ENCODE measurements around the gene KIAA0513.
A peak's percentile ranks its signal among the peaks of the same experiment; 100 is the strongest.

Gene KIAA0513

GRCh38 chr16:85092309-85092708, 64.7 kb downstream of the KIAA0513 start:
- DNase-seq = no peak

GRCh38 chr16:85092851-85093250, 65.3 kb downstream of the KIAA0513 start:
- DNase-seq = no peak

- DNase-seq = no peak
Observed at GRCh38 chr16:85093705-85094104, 66.1 kb downstream of the KIAA0513 start.

GRCh38 chr16:85094176-85094805, 66.7 kb downstream of the KIAA0513 start:
- DNase-seq = no peak

GRCh38 chr16:85094812-85095211, 67.2 kb downstream of the KIAA0513 start:
- DNase-seq = no peak

- DNase-seq = no peak
Observed at GRCh38 chr16:85096921-85097320, 69.3 kb downstream of the KIAA0513 start.

- DNase-seq = no peak
Observed at GRCh38 chr16:85098565-85098964, 71.0 kb downstream of the KIAA0513 start.

- DNase-seq = no peak
Observed at GRCh38 chr16:85100265-85100664, 72.7 kb downstream of the KIAA0513 start.

GRCh38 chr16:85101956-85102630, 74.5 kb downstream of the KIAA0513 start:
- no peak for DNase-seq

GRCh38 chr16:85103114-85104079, 75.8 kb downstream of the KIAA0513 start:
- DNase-seq = no peak

GRCh38 chr16:85104147-85104546, 76.6 kb downstream of the KIAA0513 start:
- no peak for DNase-seq

GRCh38 chr16:85104821-85105391, 77.3 kb downstream of the KIAA0513 start:
- DNase-seq = no peak

GRCh38 chr16:85105475-85105874, 77.9 kb downstream of the KIAA0513 start:
- no peak for DNase-seq

GRCh38 chr16:85107083-85107482, 79.5 kb downstream of the KIAA0513 start:
- no peak for DNase-seq

- no peak for DNase-seq
Observed at GRCh38 chr16:85107532-85107931, 79.9 kb downstream of the KIAA0513 start.

GRCh38 chr16:85110105-85110504, 82.5 kb downstream of the KIAA0513 start:
- DNase-seq = no peak

- no peak for DNase-seq
Observed at GRCh38 chr16:85111184-85111583, 83.6 kb downstream of the KIAA0513 start.

GRCh38 chr16:85112364-85112763, 84.8 kb downstream of the KIAA0513 start, which contains the start of gene CIBAR2:
Gene CIBAR2 (minus strand): TSS chr16:85112472. CDS start chr16:85112352, 120 bp downstream.
- no peak for DNase-seq

GRCh38 chr16:85113168-85113733, 85.7 kb downstream of the KIAA0513 start:
- DNase-seq = no peak

GRCh38 chr16:85113913-85114312, 86.3 kb downstream of the KIAA0513 start:
- no peak for DNase-seq

- peak; percentile 92 for DNase-seq
Observed at GRCh38 chr16:85114909-85115567, 87.4 kb downstream of the KIAA0513 start.

- no peak for DNase-seq
Observed at GRCh38 chr16:85117418-85117817, 89.8 kb downstream of the KIAA0513 start.
